Adrenal gland (tissue), 12 donors: ENCODE results near the gene KDM4C. TPM values are rescaled to one million over a fixed set of nuclear protein-coding genes. Genes with fewer than 3 reads are reported as not detected.

Experiments
- DNase-seq, 7 donors: peaks; one replicate each; pipeline ENCODE4 v3.0.0-alpha.2; 2019 to 2020
- H3K27ac ChIP-seq, 5 donors: fragments of 200-600 bp; sonication (generic) in 4 of 5; 1 replicate in 3 of 5; 2 replicates in 2 of 5; pipeline versions ENCODE4 v1.5.1 to v1.8.0; 2016 to 2020; ENCODE audit warnings: mild to moderate bottlenecking in 1 of 5
- H3K27me3 ChIP-seq: fragments of 200-600 bp; 2 replicates; pipeline ENCODE4 v1.8.0; 2021
- H3K36me3 ChIP-seq, 2 donors: fragments of 200-600 bp; replicated peaks in 1 of 2; 1 replicate in 1 of 2; 2 replicates in 1 of 2; pipeline versions ENCODE4 v1.5.1 to v1.8.0; 2018 to 2022
- H3K4me1 ChIP-seq, 2 donors: fragments of 200-600 bp; replicated peaks in 1 of 2; 1 replicate in 1 of 2; 2 replicates in 1 of 2; pipeline versions ENCODE4 v1.5.1 to v1.8.0; 2018 to 2021
- H3K4me3 ChIP-seq, 4 donors: fragments of 200-600 bp; sonication (generic) in 3 of 4; one replicate each; pipeline ENCODE4 v1.5.1; 2016 to 2018
- H3K9me3 ChIP-seq, 3 donors: fragments of 200-600 bp; sonication (generic) in 1 of 3; replicated peaks in 1 of 3; 1 replicate in 2 of 3; 2 replicates in 1 of 3; pipeline versions ENCODE4 v1.5.1 to v1.8.0; 2016 to 2021
- POLR2A ChIP-seq, 2 donors: fragments of 450-650 bp; IDR thresholded peaks; one replicate each; pipeline ENCODE4 v1.6.1; 2017; ENCODE audit warnings: antibody characterized with exemption in 2 of 2, mild to moderate bottlenecking in 2 of 2, moderate library complexity in 1 of 2
- WGBS, 4 donors: extraction: QIAGEN DNeasy Blood & Tissue Kit in 2 of 4; methylation state at CpG; one replicate each; pipeline versions ENCODE4 v1.1.5 to v1.1.7; 2013 to 2017; 5-methylcytosine and 5-hydroxymethylcytosine counted together
- intact Hi-C, 2 donors: fragments of 100-400 bp; cut with DNase I; formaldehyde crosslinking; loops; one replicate each; pipeline versions ENCODE4 v1.14.1 to v1.15.0; 2022 to 2023
- polyA plus RNA-seq, 3 donors: library from polyadenylated mRNA; stranded (reverse); fragments of 200-250 nt in 2 of 3; fragments of 350-450 nt in 1 of 3; fragmentation: Illumina TruSeq in 1 of 3; extraction: RNeasy Lipid Tissue Mini Kit (QIAGEN cat#74804) in 1 of 3; gene quantifications; one replicate each; pipeline ENCODE4 v1.2.3, GENCODE V29; 2013 to 2014
- total RNA-seq, 9 donors: library from RNA; depleted of rRNA in 4 of 9; stranded (reverse); fragments of >200 nt in 4 of 9; fragments of 120-200 nt in 1 of 9; fragmentation: NEBNext Ultra II Directional in 1 of 9; extraction: Animal tissue kit (Norgen Biotek cat#: 25700) in 1 of 9; gene quantifications; one replicate each; pipeline versions ENCODE4 v1.1.0 to v1.2.4, GENCODE V29; 2013 to 2023
- TF ChIP-seq, protein P1 (sequence below), 6 experiments: fragments of 450-650 bp in 4 of 6; fragments of 200-600 bp in 2 of 6; sonication (generic) in 1 of 6; IDR thresholded peaks; 1 replicate in 5 of 6; 2 replicates in 1 of 6; pipeline versions ENCODE4 v1.5.1 to v1.8.0; 2016 to 2021; ENCODE audit warnings: antibody characterized with exemption in 6 of 6, mild to moderate bottlenecking in 2 of 6, moderate library complexity in 1 of 6
- donor health status: healthy with polysubstance abuse.
- donor health status: Bipolar disorder and iron deficiency.
- donor health status: DM: yes; HTN: yes; CAD: no.
- donor health status: DM: no; HTN: no; CAD: no.
- donor health status: DM: no; HTN: no; CAD: no.
- donor health status: DM: yes; HTN: yes; CAD: no.

The KDM4C gene
- total and polyA plus RNA-seq, 12 donors = 7.9 to 33.4 (median 23.3) TPM

DNA sequence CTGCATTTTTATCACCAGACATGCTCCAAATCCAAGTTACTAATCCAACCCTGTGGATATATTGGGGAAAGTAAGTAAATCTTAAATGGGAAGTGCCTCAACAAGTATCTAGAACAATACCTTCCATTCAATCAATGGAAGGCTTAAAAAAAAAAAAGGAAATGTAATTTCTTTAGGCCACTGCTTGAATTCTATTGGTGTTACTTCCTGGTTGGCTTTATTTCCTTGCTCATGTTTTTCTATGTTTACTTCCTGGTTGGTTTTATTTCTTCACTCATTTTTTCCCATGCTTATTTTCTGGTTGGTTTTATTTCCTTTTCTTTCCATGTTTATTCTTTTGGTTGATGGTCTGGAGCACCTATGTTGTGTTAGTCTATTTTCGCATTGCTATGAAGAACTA lies 363.9 kb downstream of the KDM4C start:
- DNase-seq = no peak
- H3K9me3 ChIP-seq = no peaks in the 10 kb centered on the region
- no peaks in the 10 kb centered on the region for H3K36me3 ChIP-seq
- no peak overlapping the region for H3K27ac ChIP-seq
- no peaks in the 10 kb centered on the region for H3K4me1 ChIP-seq
- intact Hi-C loops = no loop called here
- H3K27me3 ChIP-seq = no peaks in the 10 kb centered on the region
- whole genome bisulfite sequencing, 4 donors = 96 to 100% (median 99%) methylated on average over 1 of the region's 1 CpG
- H3K4me3 ChIP-seq = no peak overlapping the region
- TF ChIP-seq, protein P1, sequence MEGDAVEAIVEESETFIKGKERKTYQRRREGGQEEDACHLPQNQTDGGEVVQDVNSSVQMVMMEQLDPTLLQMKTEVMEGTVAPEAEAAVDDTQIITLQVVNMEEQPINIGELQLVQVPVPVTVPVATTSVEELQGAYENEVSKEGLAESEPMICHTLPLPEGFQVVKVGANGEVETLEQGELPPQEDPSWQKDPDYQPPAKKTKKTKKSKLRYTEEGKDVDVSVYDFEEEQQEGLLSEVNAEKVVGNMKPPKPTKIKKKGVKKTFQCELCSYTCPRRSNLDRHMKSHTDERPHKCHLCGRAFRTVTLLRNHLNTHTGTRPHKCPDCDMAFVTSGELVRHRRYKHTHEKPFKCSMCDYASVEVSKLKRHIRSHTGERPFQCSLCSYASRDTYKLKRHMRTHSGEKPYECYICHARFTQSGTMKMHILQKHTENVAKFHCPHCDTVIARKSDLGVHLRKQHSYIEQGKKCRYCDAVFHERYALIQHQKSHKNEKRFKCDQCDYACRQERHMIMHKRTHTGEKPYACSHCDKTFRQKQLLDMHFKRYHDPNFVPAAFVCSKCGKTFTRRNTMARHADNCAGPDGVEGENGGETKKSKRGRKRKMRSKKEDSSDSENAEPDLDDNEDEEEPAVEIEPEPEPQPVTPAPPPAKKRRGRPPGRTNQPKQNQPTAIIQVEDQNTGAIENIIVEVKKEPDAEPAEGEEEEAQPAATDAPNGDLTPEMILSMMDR (IDR thresholded peaks at IDR 0.05) = no peak
- TF ChIP-seq POLR2A (IDR thresholded peaks at IDR 0.05) = no peak

- H3K4me1 ChIP-seq = no peaks in the 10 kb centered on the region
- H3K36me3 ChIP-seq = peaks cover 0 to 11% of the 10 kb centered on the region in 2 donors
- no peaks in the 10 kb centered on the region for H3K27me3 ChIP-seq
- H3K27ac ChIP-seq = no peak overlapping the region
- TF ChIP-seq, protein P1 (IDR thresholded peaks at IDR 0.05) = no peak
- no peak for TF ChIP-seq POLR2A (IDR thresholded peaks at IDR 0.05)
- intact Hi-C loops = no loop called here
- H3K4me3 ChIP-seq = no peak overlapping the region
- H3K9me3 ChIP-seq = no peaks in the 10 kb centered on the region
- DNase-seq = no peak
- 91 to 100% (median 98%) methylated on average over 4 of the region's 4 CpGs for WGBS, 4 donors
Observed at GRCh38 chr9:7123743-7124142, 366.0 kb downstream of the KDM4C start.

DNA sequence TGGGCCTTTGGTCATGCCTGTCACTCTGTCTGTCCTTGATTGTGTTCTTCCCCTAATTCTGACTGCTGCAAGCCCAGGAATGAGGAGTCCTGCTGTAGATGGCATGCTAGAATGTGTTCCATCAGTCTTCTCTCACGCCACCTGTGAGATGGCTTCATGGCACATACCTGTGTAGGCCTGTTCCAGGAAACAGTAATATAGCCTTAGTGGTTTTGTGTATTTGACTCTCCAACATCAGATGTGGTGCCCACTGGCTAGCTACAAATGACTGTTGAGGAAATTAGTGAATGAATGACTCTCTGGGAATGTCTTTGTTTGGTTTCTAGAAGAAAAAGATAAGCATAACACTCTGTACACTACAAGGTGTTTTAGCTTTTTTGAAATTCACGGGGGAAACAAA lies 367.5 kb downstream of the KDM4C start:
- H3K27me3 ChIP-seq = no peaks in the 10 kb centered on the region
- H3K4me3 ChIP-seq = no peak overlapping the region
- no peak for TF ChIP-seq POLR2A (IDR thresholded peaks at IDR 0.05)
- TF ChIP-seq, protein P1 (IDR thresholded peaks at IDR 0.05) = no peak
- H3K4me1 ChIP-seq = no peaks in the 10 kb centered on the region
- H3K27ac ChIP-seq = no peak overlapping the region
- 95 to 100% (median 99%) methylated on average over 1 to 2 of the region's 2 CpGs for WGBS, 4 donors
- intact Hi-C loops = no loop called here
- peaks cover 0 to 11% of the 10 kb centered on the region in 2 donors for H3K36me3 ChIP-seq
- H3K9me3 ChIP-seq = no peaks in the 10 kb centered on the region
- DNase-seq = no peak

- TF ChIP-seq, protein P1 (IDR thresholded peaks at IDR 0.05) = no peak
- TF ChIP-seq POLR2A (IDR thresholded peaks at IDR 0.05) = no peak
- intact Hi-C loops = no loop called here
- no peak for DNase-seq
- peaks cover 0 to 11% of the 10 kb centered on the region in 2 donors for H3K36me3 ChIP-seq
- no peaks in the 10 kb centered on the region for H3K4me1 ChIP-seq
- H3K4me3 ChIP-seq = no peak overlapping the region
- no peaks in the 10 kb centered on the region for H3K9me3 ChIP-seq
- 39 to 75% (median 64%) methylated on average over 2 of the region's 2 CpGs for WGBS, 4 donors
- H3K27me3 ChIP-seq = no peaks in the 10 kb centered on the region
- H3K27ac ChIP-seq = no peak overlapping the region
Observed at GRCh38 chr9:7129391-7129790, 371.6 kb downstream of the KDM4C start.
